Measurements from ENCODE around the gene GSK3B. TPM values are rescaled to one million over a fixed set of nuclear protein-coding genes. Genes with fewer than 3 reads are reported as not detected.

Gene GSK3B
- polyA plus RNA-seq, 1 donor (not counting 4 experiments of a cell fraction or from before 2014, with no cell fraction given): 73.3 TPM

GRCh38 chr3:120129051-120129450, 34.8 kb upstream of the GSK3B start:
- Histone ChIP-seq H3K79me2 (ENCODE audit: control insufficient read depth, insufficient read depth, low read length) (no peaks in the 10 kb centered on the region), H3K9me3 (ENCODE audit: control insufficient read depth, low read depth, low read length) (no peaks in the 10 kb centered on the region), H4K20me1 (ENCODE audit: control insufficient read depth, extremely low read depth, insufficient read depth, low read length) (no peaks in the 10 kb centered on the region), H3K4me1 (ENCODE audit: control insufficient read depth, extremely low read depth, insufficient read depth, low read length) (no peaks in the 10 kb centered on the region), H3K36me3 (ENCODE audit: control insufficient read depth in 2 of 2, extremely low read depth in 1 of 2, insufficient read depth in 2 of 2, low read length in 2 of 2) (no peaks in the 10 kb centered on the region), H3K4me3 (ENCODE audit: control insufficient read depth in 2 of 3, extremely low read depth in 1 of 3, insufficient read depth in 2 of 3, low read depth in 1 of 3, low read length in 3 of 3) (no peak overlapping the region), H3K27ac (ENCODE audit: control insufficient read depth, insufficient read depth, low read length) (no peak overlapping the region), H3K9me1 (ENCODE audit: control insufficient read depth, extremely low read depth, insufficient read depth, low read length) (no peaks in the 10 kb centered on the region), H2AFZ (ENCODE audit: control insufficient read depth, low read length) (no peak overlapping the region), H3K4me2 (ENCODE audit: control insufficient read depth, extremely low read depth, insufficient read depth, low read depth, low read length) (no peak overlapping the region), H3K9ac (ENCODE audit: control insufficient read depth, extremely low read depth, insufficient read depth, low read length) (no peak overlapping the region), H3K27me3 (ENCODE audit: control insufficient read depth, extremely low read depth, insufficient read depth, low read length) (no peaks in the 10 kb centered on the region)
- dilution Hi-C loops (cut with MboI; ENCODE audit: extremely low pct_ligation_motif_present, low sequenced_read_pairs): no loop called here
- TF ChIP-seq EZH2 (IDR thresholded peaks at IDR 0.05; ENCODE audit: low read length): no peak
- no peak for TF ChIP-seq CTCF (optimal IDR thresholded peaks at IDR 0.05 in 1 of 3, IDR thresholded peaks at IDR 0.05 in 1 of 3, conservative IDR thresholded peaks at IDR 0.05 in 1 of 3; ENCODE audit: extremely low read depth in 1 of 3, insufficient read depth in 2 of 3, low read length in 3 of 3)
- DNase-seq (ENCODE audit: low read depth, low spot score): no peak
- FAIRE-seq: no peak

GRCh38 chr3:120125992-120126391, 31.7 kb upstream of the GSK3B start:
- Histone ChIP-seq H3K27ac (ENCODE audit: control insufficient read depth, insufficient read depth, low read length) (no peak overlapping the region), H3K9me3 (ENCODE audit: control insufficient read depth, low read depth, low read length) (no peaks in the 10 kb centered on the region), H3K79me2 (ENCODE audit: control insufficient read depth, insufficient read depth, low read length) (no peaks in the 10 kb centered on the region), H3K4me1 (ENCODE audit: control insufficient read depth, extremely low read depth, insufficient read depth, low read length) (no peaks in the 10 kb centered on the region), H3K9ac (ENCODE audit: control insufficient read depth, extremely low read depth, insufficient read depth, low read length) (no peak overlapping the region), H4K20me1 (ENCODE audit: control insufficient read depth, extremely low read depth, insufficient read depth, low read length) (no peaks in the 10 kb centered on the region), H3K9me1 (ENCODE audit: control insufficient read depth, extremely low read depth, insufficient read depth, low read length) (no peaks in the 10 kb centered on the region), H3K36me3 (ENCODE audit: control insufficient read depth in 2 of 2, extremely low read depth in 1 of 2, insufficient read depth in 2 of 2, low read length in 2 of 2) (no peaks in the 10 kb centered on the region), H3K4me2 (ENCODE audit: control insufficient read depth, extremely low read depth, insufficient read depth, low read depth, low read length) (no peak overlapping the region), H3K27me3 (ENCODE audit: control insufficient read depth, extremely low read depth, insufficient read depth, low read length) (no peaks in the 10 kb centered on the region), H3K4me3 (ENCODE audit: control insufficient read depth in 2 of 3, extremely low read depth in 1 of 3, insufficient read depth in 2 of 3, low read depth in 1 of 3, low read length in 3 of 3) (no peak overlapping the region), H2AFZ (ENCODE audit: control insufficient read depth, low read length) (no peak overlapping the region)
- FAIRE-seq (no peak), DNase-seq (ENCODE audit: low read depth, low spot score) (no peak)
- no peak for TF ChIP-seq CTCF (optimal IDR thresholded peaks at IDR 0.05 in 1 of 3, IDR thresholded peaks at IDR 0.05 in 1 of 3, conservative IDR thresholded peaks at IDR 0.05 in 1 of 3; ENCODE audit: extremely low read depth in 1 of 3, insufficient read depth in 2 of 3, low read length in 3 of 3)
- no peak for TF ChIP-seq EZH2 (IDR thresholded peaks at IDR 0.05; ENCODE audit: low read length)
- dilution Hi-C loops (cut with MboI; ENCODE audit: extremely low pct_ligation_motif_present, low sequenced_read_pairs): no loop called here
